Liver (tissue), 3 donors: ENCODE results near the gene ARMC9.

Source experiments
- TF ChIP-seq, protein P1 (sequence below): IDR thresholded peaks from 2 replicates; pipeline ENCODE4 v1.6.1; 2016; ENCODE audit warnings: antibody characterized with exemption
- TF ChIP-seq, protein P2 (sequence below): fragments of 150-350 bp; IDR thresholded peaks from 2 replicates; pipeline ENCODE4 v1.5.1; 2017; ENCODE audit warnings: improper control_type of control experiment, low read depth, low read length; ENCODE audit not compliant: missing input control
- donor health status: healthy.
- donor health status: healthy.

DNA sequence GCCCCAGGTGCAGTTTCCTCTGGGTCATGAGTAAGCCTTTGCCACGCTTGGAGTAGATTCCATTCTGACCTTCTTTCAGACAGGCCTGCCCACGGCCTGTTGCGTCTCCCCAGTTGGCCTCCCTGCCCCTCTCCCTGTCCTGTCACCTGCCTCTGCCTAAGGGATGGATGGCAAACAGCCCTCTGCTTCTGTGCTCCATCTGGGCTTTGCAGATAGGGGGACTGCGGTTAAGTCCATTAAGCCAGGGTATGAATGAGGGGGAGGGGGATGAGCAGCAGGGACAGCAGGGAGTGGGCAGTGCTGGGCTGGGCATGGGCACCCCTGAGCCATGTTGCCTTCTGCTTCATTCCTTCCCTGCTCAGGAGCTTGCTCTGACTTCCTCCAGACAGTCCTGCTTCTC lies 159.5 kb downstream of the ARMC9 start:
- TF ChIP-seq, protein P1, sequence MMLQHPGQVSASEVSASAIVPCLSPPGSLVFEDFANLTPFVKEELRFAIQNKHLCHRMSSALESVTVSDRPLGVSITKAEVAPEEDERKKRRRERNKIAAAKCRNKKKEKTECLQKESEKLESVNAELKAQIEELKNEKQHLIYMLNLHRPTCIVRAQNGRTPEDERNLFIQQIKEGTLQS = no peak
- TF ChIP-seq, protein P2, sequence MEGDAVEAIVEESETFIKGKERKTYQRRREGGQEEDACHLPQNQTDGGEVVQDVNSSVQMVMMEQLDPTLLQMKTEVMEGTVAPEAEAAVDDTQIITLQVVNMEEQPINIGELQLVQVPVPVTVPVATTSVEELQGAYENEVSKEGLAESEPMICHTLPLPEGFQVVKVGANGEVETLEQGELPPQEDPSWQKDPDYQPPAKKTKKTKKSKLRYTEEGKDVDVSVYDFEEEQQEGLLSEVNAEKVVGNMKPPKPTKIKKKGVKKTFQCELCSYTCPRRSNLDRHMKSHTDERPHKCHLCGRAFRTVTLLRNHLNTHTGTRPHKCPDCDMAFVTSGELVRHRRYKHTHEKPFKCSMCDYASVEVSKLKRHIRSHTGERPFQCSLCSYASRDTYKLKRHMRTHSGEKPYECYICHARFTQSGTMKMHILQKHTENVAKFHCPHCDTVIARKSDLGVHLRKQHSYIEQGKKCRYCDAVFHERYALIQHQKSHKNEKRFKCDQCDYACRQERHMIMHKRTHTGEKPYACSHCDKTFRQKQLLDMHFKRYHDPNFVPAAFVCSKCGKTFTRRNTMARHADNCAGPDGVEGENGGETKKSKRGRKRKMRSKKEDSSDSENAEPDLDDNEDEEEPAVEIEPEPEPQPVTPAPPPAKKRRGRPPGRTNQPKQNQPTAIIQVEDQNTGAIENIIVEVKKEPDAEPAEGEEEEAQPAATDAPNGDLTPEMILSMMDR = no peak
